ENCODE results near the gene NQO1. TPM values are rescaled to one million over a fixed set of nuclear protein-coding genes. Genes with fewer than 3 reads are reported as not detected.

NQO1 gene
- total and polyA plus RNA-seq, 4 donors: 0.92 to 5.5 (median 1.9) TPM

GRCh38 chr16:69701866-69702265 lies 24.5 kb downstream of the NQO1 start:
- no peak overlapping the region for H3K9ac ChIP-seq (ENCODE audit: low read depth in 1 of 2, low read length in 2 of 2)
- H3K4me3 ChIP-seq (ENCODE audit: low read depth in 1 of 3, low read length in 3 of 3): no peak overlapping the region
- H3K27ac ChIP-seq (ENCODE audit: low read depth in 1 of 2, low read length in 2 of 2): no peak overlapping the region
- H3K27me3 ChIP-seq (ENCODE audit: control insufficient read depth in 4 of 4, insufficient read depth in 4 of 4, low read length in 3 of 4): no peaks in the 10 kb centered on the region
- no peak for DNase-seq (ENCODE audit: low spot score)
- peaks cover 1 to 11% (median 9%) of the 10 kb centered on the region in 4 donors for H3K36me3 ChIP-seq (ENCODE audit: control insufficient read depth in 4 of 4, insufficient read depth in 3 of 4, low read depth in 1 of 4, low read length in 3 of 4)
- H3K9me3 ChIP-seq (ENCODE audit: control insufficient read depth in 4 of 4, low read length in 3 of 4): no peaks in the 10 kb centered on the region
- no peaks in the 10 kb centered on the region for H3K4me1 ChIP-seq (ENCODE audit: control insufficient read depth in 4 of 4, insufficient read depth in 4 of 4, low read length in 3 of 4)
- no peak for TF ChIP-seq TAF1 (conservative IDR thresholded peaks at IDR 0.05)
- WGBS: 96% methylated on average over 2 of the region's 2 CpGs

GRCh38 chr16:69701452-69701851 lies 24.9 kb downstream of the NQO1 start:
- DNase-seq (ENCODE audit: low spot score): no peak
- no peaks in the 10 kb centered on the region for H3K27me3 ChIP-seq (ENCODE audit: control insufficient read depth in 4 of 4, insufficient read depth in 4 of 4, low read length in 3 of 4)
- H3K4me3 ChIP-seq (ENCODE audit: low read depth in 1 of 3, low read length in 3 of 3): no peak overlapping the region
- no peak overlapping the region for H3K27ac ChIP-seq (ENCODE audit: low read depth in 1 of 2, low read length in 2 of 2)
- H3K36me3 ChIP-seq (ENCODE audit: control insufficient read depth in 4 of 4, insufficient read depth in 3 of 4, low read depth in 1 of 4, low read length in 3 of 4): peaks cover 1 to 13% (median 12%) of the 10 kb centered on the region in 4 donors
- TF ChIP-seq JUND (IDR thresholded peaks at IDR 0.05) (no peak), FOXA1 (IDR thresholded peaks at IDR 0.05) (no peak), REST (IDR thresholded peaks at IDR 0.05) (no peak), FOXA2 (IDR thresholded peaks at IDR 0.05) (no peak), NR2F2 (IDR thresholded peaks at IDR 0.05) (no peak), HNF4G (IDR thresholded peaks at IDR 0.05) (no peak), RAD21 (IDR thresholded peaks at IDR 0.05) (no peak), TAF1 (conservative IDR thresholded peaks at IDR 0.05) (no peak)
- no peaks in the 10 kb centered on the region for H3K9me3 ChIP-seq (ENCODE audit: control insufficient read depth in 4 of 4, low read length in 3 of 4)
- no peak overlapping the region for H3K9ac ChIP-seq (ENCODE audit: low read depth in 1 of 2, low read length in 2 of 2)
- no peaks in the 10 kb centered on the region for H3K4me1 ChIP-seq (ENCODE audit: control insufficient read depth in 4 of 4, insufficient read depth in 4 of 4, low read length in 3 of 4)

GRCh38 chr16:69699915-69700314 lies 26.4 kb downstream of the NQO1 start:
- H3K27me3 ChIP-seq (ENCODE audit: control insufficient read depth in 4 of 4, insufficient read depth in 4 of 4, low read length in 3 of 4): no peaks in the 10 kb centered on the region
- WGBS: 97% methylated on average over 1 of the region's 1 CpG
- H3K27ac ChIP-seq (ENCODE audit: low read depth in 1 of 2, low read length in 2 of 2): no peak overlapping the region
- no peak for DNase-seq (ENCODE audit: low spot score)
- no peak overlapping the region for H3K9ac ChIP-seq (ENCODE audit: low read depth in 1 of 2, low read length in 2 of 2)
- no peak for TF ChIP-seq REST (IDR thresholded peaks at IDR 0.05)
- TF ChIP-seq EGR1 (IDR thresholded peaks at IDR 0.05; ENCODE audit: low read depth in 2 of 2): no peak
- no peak for TF ChIP-seq HNF4A (conservative IDR thresholded peaks at IDR 0.05)
- TF ChIP-seq YY1 (IDR thresholded peaks at IDR 0.05): no peak
- TF ChIP-seq FOXA1 (IDR thresholded peaks at IDR 0.05): no peak
- no peak for TF ChIP-seq SP1 (IDR thresholded peaks at IDR 0.05)
- no peak for TF ChIP-seq RAD21 (IDR thresholded peaks at IDR 0.05)
- TF ChIP-seq RXRA (IDR thresholded peaks at IDR 0.05): no peak
- TF ChIP-seq ZBTB33 (IDR thresholded peaks at IDR 0.05): no peak
- TF ChIP-seq JUND (IDR thresholded peaks at IDR 0.05): no peak
- no peak for TF ChIP-seq GABPA (IDR thresholded peaks at IDR 0.05 in 1 of 2, conservative IDR thresholded peaks at IDR 0.05 in 1 of 2)
- TF ChIP-seq TAF1 (conservative IDR thresholded peaks at IDR 0.05): no peak
- TF ChIP-seq FOXA2 (IDR thresholded peaks at IDR 0.05): no peak
- no peak for TF ChIP-seq NR2F2 (IDR thresholded peaks at IDR 0.05)
- TF ChIP-seq CTCF (IDR thresholded peaks at IDR 0.05; ENCODE audit: low read depth, low read length, missing input control): no peak
- no peaks in the 10 kb centered on the region for H3K9me3 ChIP-seq (ENCODE audit: control insufficient read depth in 4 of 4, low read length in 3 of 4)
- H3K36me3 ChIP-seq (ENCODE audit: control insufficient read depth in 4 of 4, insufficient read depth in 3 of 4, low read depth in 1 of 4, low read length in 3 of 4): peaks cover 1 to 26% (median 22%) of the 10 kb centered on the region in 4 donors
- H3K4me1 ChIP-seq (ENCODE audit: control insufficient read depth in 4 of 4, insufficient read depth in 4 of 4, low read length in 3 of 4): no peaks in the 10 kb centered on the region
- H3K4me3 ChIP-seq (ENCODE audit: low read depth in 1 of 3, low read length in 3 of 3): no peak overlapping the region
